ENCODE results near the gene TNFRSF1A. TPM values are rescaled to one million over a fixed set of nuclear protein-coding genes. Genes with fewer than 3 reads are reported as not detected.

Gene TNFRSF1A
- total and polyA plus RNA-seq, 2 of the 13 experiments (the other 11 are each of a cell fraction or from before 2014, with no cell fraction given), result 41.5 to 61.2 TPM

DNA sequence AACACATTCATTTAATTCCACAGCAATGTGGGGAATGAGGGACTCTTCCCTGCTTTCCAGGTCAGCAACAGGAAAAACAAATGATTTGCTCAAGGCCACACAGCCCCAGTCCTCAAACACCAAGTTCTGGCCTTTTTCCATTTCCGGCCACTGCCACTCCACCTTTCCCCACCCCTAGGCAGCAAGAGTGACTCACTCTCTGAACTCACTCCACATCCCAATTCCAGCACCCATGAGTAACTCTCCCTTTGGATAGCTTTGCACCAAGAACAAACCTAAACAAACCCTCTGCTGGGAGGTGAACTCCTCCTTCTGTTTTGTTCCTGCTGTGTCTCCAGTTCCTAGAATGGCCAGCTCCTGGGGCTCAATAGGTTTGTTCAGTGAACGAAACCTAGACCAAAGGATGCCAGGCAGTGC is 61.8 kb downstream of the TNFRSF1A start (continued):
- TF ChIP-seq, protein P1, sequence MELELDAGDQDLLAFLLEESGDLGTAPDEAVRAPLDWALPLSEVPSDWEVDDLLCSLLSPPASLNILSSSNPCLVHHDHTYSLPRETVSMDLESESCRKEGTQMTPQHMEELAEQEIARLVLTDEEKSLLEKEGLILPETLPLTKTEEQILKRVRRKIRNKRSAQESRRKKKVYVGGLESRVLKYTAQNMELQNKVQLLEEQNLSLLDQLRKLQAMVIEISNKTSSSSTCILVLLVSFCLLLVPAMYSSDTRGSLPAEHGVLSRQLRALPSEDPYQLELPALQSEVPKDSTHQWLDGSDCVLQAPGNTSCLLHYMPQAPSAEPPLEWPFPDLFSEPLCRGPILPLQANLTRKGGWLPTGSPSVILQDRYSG (CRISPR knock-in tag; IDR thresholded peaks at IDR 0.05), result no peak
- no peak for TF ChIP-seq ZNF468 (CRISPR knock-in tag; IDR thresholded peaks at IDR 0.05)
- peak; percentile 73; the same call in 1 of the 2 replicates for TF ChIP-seq JUNB (CRISPR knock-in tag; IDR thresholded peaks at IDR 0.05; ENCODE audit: borderline replicate concordance)
- no peak for TF ChIP-seq ZMYM3 (CRISPR knock-in tag; IDR thresholded peaks at IDR 0.05)
- TF ChIP-seq IKZF4 (CRISPR knock-in tag; IDR thresholded peaks at IDR 0.05; ENCODE audit: borderline replicate concordance, low read depth, not compliant biosample characterization), result no peak
- no peak for TF ChIP-seq MED8 (CRISPR knock-in tag; IDR thresholded peaks at IDR 0.05; ENCODE audit: insufficient replicate concordance)
- TF ChIP-seq TRIM24 (CRISPR knock-in tag; IDR thresholded peaks at IDR 0.05), result no peak
- TF ChIP-seq YEATS2 (CRISPR knock-in tag; IDR thresholded peaks at IDR 0.05; ENCODE audit: borderline replicate concordance), result no peak; the same call in 1 of the 2 replicates
- TF ChIP-seq TOPORS (CRISPR knock-in tag; IDR thresholded peaks at IDR 0.05), result no peak
- TF ChIP-seq, protein P2, sequence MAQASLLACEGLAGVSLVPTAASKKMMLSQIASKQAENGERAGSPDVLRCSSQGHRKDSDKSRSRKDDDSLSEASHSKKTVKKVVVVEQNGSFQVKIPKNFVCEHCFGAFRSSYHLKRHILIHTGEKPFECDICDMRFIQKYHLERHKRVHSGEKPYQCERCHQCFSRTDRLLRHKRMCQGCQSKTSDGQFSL (CRISPR knock-in tag; IDR thresholded peaks at IDR 0.05), result no peak
- no peak for TF ChIP-seq ZNF160 (CRISPR knock-in tag; IDR thresholded peaks at IDR 0.05)
- no peak for TF ChIP-seq RFX5 (IDR thresholded peaks at IDR 0.05; ENCODE audit: low read depth, low read length)
- TF ChIP-seq MEIS1 (CRISPR knock-in tag; IDR thresholded peaks at IDR 0.05; ENCODE audit: borderline replicate concordance), result no peak
- TF ChIP-seq, protein P3, sequence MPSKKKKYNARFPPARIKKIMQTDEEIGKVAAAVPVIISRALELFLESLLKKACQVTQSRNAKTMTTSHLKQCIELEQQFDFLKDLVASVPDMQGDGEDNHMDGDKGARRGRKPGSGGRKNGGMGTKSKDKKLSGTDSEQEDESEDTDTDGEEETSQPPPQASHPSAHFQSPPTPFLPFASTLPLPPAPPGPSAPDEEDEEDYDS (CRISPR knock-in tag; IDR thresholded peaks at IDR 0.05), result no peak
- TF ChIP-seq SOX13 (IDR thresholded peaks at IDR 0.05), result no peak
- peak in 1 of 2 experiments; percentile 73; a peak in 2 of 4 replicates for TF ChIP-seq SOX13 (CRISPR knock-in tag; conservative IDR thresholded peaks at IDR 0.05 in 1 of 2, IDR thresholded peaks at IDR 0.05 in 1 of 2)
- no peak for TF ChIP-seq ZNF790 (CRISPR knock-in tag; IDR thresholded peaks at IDR 0.05; ENCODE audit: borderline replicate concordance)
- TF ChIP-seq, protein P4, sequence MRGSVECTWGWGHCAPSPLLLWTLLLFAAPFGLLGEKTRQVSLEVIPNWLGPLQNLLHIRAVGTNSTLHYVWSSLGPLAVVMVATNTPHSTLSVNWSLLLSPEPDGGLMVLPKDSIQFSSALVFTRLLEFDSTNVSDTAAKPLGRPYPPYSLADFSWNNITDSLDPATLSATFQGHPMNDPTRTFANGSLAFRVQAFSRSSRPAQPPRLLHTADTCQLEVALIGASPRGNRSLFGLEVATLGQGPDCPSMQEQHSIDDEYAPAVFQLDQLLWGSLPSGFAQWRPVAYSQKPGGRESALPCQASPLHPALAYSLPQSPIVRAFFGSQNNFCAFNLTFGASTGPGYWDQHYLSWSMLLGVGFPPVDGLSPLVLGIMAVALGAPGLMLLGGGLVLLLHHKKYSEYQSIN (CRISPR knock-in tag; IDR thresholded peaks at IDR 0.05; ENCODE audit: borderline replicate concordance), result no peak
- no peak for TF ChIP-seq TCF7 (IDR thresholded peaks at IDR 0.05; ENCODE audit: low read depth)
- no peak; the same call in 1 of the 2 replicates for TF ChIP-seq ZFP36L1 (CRISPR knock-in tag; IDR thresholded peaks at IDR 0.05)
- no peak; the same call in 1 of the 2 replicates for TF ChIP-seq ZBTB7B (CRISPR knock-in tag; IDR thresholded peaks at IDR 0.05)
- peak; percentile 27; the same call in 1 of the 2 replicates for TF ChIP-seq ZNF792 (CRISPR knock-in tag; IDR thresholded peaks at IDR 0.05)
- TF ChIP-seq KLF16 (CRISPR knock-in tag; IDR thresholded peaks at IDR 0.05), result 0 out of 4 replicates have a peak, but pooled peaks of 1 of the 2 experiments have one; percentile 49
- TF ChIP-seq, protein P5, sequence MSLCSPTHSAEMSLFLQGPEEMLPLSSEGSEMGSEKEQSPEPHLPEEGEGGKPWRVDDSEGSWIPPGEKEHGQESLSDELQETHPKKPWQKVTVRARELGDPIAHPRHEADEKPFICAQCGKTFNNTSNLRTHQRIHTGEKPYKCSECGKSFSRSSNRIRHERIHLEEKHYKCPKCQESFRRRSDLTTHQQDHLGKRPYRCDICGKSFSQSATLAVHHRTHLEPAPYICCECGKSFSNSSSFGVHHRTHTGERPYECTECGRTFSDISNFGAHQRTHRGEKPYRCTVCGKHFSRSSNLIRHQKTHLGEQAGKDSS (CRISPR knock-in tag; IDR thresholded peaks at IDR 0.05; ENCODE audit: borderline replicate concordance, low read depth), result no peak; the same call in 1 of the 2 replicates
- TF ChIP-seq NFE2L1 (CRISPR knock-in tag; IDR thresholded peaks at IDR 0.05; ENCODE audit: borderline replicate concordance), result no peak
